RWPE1 (cell line): Measurements from ENCODE around the gene ADAM17.
"Not testable (repeated sequence)": the region's sequence is repeated elsewhere in the genome, so short reads cannot be mapped to it uniquely, and the experiment has no call there.

Experiments
- CTCF ChIA-PET: fragments of 350-600 bp; sonication (Branson Sonifier 250); formaldehyde crosslinking; extraction: SDS; loops from one replicate; lab custom pipeline; 2021; lab: Yijun Ruan, JAX
- POLR2A ChIA-PET: fragments of 400-600 bp; formaldehyde crosslinking; extraction: SDS; loops from one replicate; lab custom pipeline; 2020; ENCODE audit warnings: antibody characterized with exemption; ENCODE audit not compliant: low non-redundant PET; lab: Yijun Ruan, JAX
- DNase-seq: peaks from one replicate; pipeline ENCODE4 v3.0.0; 2012; ENCODE audit warnings: low spot score
- H3K27ac ChIP-seq: fragments of 450-650 bp; 2 replicates; pipeline ENCODE4 v1.5.1; 2017
- CTCF ChIP-seq: fragments of 450-650 bp; conservative IDR thresholded peaks from 2 replicates; pipeline ENCODE4 v1.5.1; 2017; ENCODE audit warnings: low read depth, mild to moderate bottlenecking

Gene ADAM17

DNA sequence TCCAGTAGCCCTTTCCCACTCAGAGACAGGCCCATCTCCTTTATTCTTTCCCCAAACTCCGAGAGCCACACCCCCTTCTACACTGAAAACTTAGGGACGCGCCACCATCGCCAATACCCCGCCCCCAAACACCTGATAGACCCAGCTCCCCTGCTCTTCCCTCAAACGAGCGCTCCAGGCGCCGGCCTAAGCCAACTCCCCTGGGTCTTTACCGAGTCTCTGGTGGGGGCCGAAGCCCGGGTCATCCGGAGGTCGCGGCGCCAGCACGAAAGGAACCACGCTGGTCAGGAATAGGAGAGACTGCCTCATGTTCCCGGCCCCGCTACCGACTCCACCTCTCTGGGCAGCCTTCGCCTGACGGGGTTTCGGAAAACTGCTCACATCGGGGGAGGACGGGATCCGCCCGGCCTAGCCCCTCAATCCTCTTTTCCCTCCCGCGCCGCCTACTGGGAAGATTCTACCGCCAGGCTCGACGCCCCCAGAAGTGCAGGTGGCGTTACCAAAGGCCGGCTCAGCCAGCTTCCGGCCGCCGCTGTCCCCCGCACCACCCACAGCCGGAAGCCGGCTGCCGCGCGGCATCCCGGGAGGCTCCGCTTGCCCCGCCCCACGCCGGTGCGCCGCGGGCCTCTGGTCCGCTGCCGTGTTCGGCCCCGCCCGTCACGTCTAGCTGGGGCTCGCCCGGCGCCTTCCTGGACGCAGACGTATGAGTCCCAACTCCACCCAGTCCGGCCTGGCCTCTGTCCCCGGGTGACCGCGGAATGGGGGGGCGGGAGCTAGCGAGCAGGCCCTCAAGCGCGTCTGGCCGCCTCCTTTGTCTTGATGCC lies at the start of gene ADAM17:
ADAM17 (minus strand) TSS at position 534 of the 824 bp plus-strand sequence; CDS start at position 309, 225 bp downstream.
- peak; percentile 39 for TF ChIP-seq CTCF
- peak; percentile 88 for DNase-seq
- POLR2A ChIA-PET = no interaction called here
- H3K27ac ChIP-seq = peak within 1 kb of the TSS; percentile 96
- CTCF ChIA-PET = interaction anchor here (1.0 kb wide), 1 partner anchor 219 kb away, joined by 5 read pairs; no protein-coding TSS in a partner anchor

DNA sequence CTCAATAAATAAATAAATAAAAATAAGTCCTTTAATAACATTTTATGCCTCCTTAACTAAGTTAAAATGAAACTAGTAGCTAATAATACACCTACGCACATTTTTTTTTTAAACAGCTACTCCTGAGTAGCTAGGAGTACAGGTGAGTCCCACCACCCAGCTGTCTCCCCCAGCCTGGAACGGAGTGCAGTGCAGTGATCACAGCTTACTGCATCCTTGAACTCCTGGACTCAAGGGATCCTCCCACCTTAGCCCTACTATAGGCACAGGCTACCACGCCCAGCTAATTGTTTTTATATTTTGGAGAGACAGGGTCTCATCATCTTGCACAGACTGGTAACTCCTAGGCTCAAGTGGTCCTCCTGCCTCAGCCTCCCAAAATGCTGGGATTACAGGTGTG lies 46.8 kb upstream of the ADAM17 start:
- no peak for TF ChIP-seq CTCF
- ChIA-PET CTCF (interaction anchor here (0.5 kb wide), 2 partner anchors 180 to 187 kb away, joined by 3 read pairs; no protein-coding TSS in a partner anchor), POLR2A (no interaction called here)
- H3K27ac ChIP-seq = no peak overlapping the region
- DNase-seq = no peak

GRCh38 chr2:9601397-9601796 lies 45.8 kb upstream of the ADAM17 start:
- DNase-seq = no peak
- ChIA-PET CTCF (no interaction called here), POLR2A (no interaction called here)
- TF ChIP-seq CTCF = no peak
- H3K27ac ChIP-seq = no peak overlapping the region

DNA sequence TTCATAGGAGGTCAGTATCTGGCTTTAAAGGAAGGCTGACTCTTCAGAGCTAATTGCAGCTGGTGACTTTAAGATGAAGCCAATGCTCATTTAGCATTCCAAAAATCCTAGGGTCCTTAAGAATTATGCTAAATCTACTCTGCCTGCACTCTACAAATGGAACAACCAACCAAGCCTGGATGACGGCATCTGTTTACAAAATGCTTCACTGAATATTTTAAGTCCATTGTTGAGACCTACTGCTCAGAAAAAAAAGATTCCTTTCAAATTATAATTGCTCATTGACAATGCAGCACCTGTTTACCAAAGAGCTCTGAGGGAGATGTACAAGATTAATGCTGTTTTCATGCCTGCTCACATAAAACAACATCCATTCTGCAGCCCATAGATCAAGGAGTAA lies 43.8 kb upstream of the ADAM17 start:
- ChIA-PET POLR2A (no interaction called here), CTCF (interaction anchor here (0.6 kb wide), 1 partner anchor 19 kb away, joined by 3 read pairs; no protein-coding TSS in a partner anchor)
- TF ChIP-seq CTCF = no peak
- H3K27ac ChIP-seq = no peak overlapping the region
- no peak for DNase-seq

DNA sequence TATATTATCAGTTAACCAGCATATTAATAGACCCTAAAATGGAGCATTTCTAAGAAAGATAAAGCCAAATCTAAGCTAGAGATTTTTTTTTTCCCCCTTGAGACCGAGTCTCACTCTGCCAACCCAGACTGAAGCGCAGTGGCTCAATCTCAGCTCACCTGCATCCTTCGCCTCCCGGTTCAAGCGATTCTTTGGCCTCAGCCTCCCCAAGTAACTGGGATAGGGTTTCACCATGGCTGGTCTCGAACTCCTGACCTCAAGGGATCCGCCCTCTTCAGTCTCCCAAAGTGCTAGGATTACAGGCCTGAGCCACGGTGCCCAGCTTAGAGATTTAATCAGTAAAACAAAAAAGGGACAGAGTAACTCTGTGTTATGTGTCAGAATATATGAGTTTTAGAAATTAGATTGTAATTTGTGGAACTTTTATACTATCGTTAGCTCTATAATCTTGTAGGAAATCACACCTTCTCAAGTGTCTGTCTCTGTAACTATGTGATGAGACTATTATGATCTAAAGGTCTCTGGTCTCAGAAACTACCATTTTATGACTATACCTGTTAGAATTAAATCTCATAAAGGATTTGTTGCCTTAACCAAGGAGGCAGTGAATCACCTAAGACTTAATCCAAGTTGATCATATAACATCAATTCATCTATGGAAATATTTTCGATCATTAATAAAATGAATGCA lies 41.1 kb upstream of the ADAM17 start:
- ChIA-PET POLR2A (interaction anchor here (0.6 kb wide), 1 partner anchor 457 kb away, joined by 4 read pairs; no protein-coding TSS in a partner anchor), CTCF (interaction anchor here (0.6 kb wide), 1 partner anchor 186 kb away, joined by 5 read pairs; no protein-coding TSS in a partner anchor)
- no peak overlapping the region; the same call in 1 of the 2 replicates for H3K27ac ChIP-seq
- no peak for TF ChIP-seq CTCF
- DNase-seq = no peak

DNA sequence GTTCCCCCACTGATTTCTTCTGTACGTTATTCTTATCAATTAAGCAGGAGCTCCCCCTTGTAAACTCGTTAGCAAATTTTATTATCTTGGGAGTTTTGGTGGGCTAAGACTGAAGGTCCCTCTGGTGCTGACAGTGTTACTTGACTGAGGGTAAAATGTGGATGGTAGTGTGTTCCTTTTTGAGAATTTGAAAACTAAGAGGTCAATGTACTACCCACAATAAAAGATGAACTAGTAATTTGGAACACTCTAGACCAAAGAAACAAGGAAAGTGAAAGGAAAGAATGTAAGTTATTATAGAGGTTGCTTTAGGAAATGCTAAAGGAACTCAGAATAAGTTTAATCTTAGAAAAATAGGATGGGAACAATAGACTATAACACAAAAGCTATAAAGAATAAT lies 40.1 kb upstream of the ADAM17 start:
- no peak for TF ChIP-seq CTCF
- no peak overlapping the region for H3K27ac ChIP-seq
- CTCF ChIA-PET = interaction anchor here (0.6 to 1.2 kb wide), 2 partner anchors 11 to 25 kb away, joined by 3 read pairs; no protein-coding TSS in a partner anchor
- DNase-seq = no peak
- POLR2A ChIA-PET = no interaction called here

- H3K27ac ChIP-seq = peak overlapping the region; percentile 53
- DNase-seq, POLR2A ChIA-PET: not testable (repeated sequence)
- CTCF ChIA-PET = interaction anchor here (0.6 to 1.2 kb wide), 2 partner anchors 12 to 24 kb away, joined by 3 read pairs; no protein-coding TSS in a partner anchor
These were observed 39.6 kb upstream of the ADAM17 start for GRCh38 chr2:9595256-9595655.
